Epithelial cell of proximal tubule (primary cell): ENCODE data around the gene MVB12B. TPM values are rescaled to one million over a fixed set of nuclear protein-coding genes. Genes with fewer than 3 reads are reported as not detected.

Experiments used
- DNase-seq: peaks from one replicate; pipeline ENCODE4 v3.0.0-alpha.2; 2011; ENCODE audit warnings: low read depth
- H3K4me3 ChIP-seq: 2 replicates; pipeline ENCODE4 v1.5.1; 2011; ENCODE audit warnings: low read depth, mild to moderate bottlenecking, low read length
- total RNA-seq: library from RNA; depleted of rRNA; stranded (reverse); fragments of >200 nt; gene quantifications from 2 replicates; pipeline ENCODE4 v1.2.3, GENCODE V29; 2015
- TF ChIP-seq, protein P1 (sequence below): conservative IDR thresholded peaks from 2 replicates; pipeline ENCODE4 v1.5.1; 2012; ENCODE audit warnings: low read depth, mild to moderate bottlenecking, low read length

Gene MVB12B
- total RNA-seq, 1 donor from 2014 or later = 6.1 TPM

GRCh38 chr9:126390923-126391322, 64.3 kb downstream of the MVB12B start:
- no peak for DNase-seq
- TF ChIP-seq, protein P1, sequence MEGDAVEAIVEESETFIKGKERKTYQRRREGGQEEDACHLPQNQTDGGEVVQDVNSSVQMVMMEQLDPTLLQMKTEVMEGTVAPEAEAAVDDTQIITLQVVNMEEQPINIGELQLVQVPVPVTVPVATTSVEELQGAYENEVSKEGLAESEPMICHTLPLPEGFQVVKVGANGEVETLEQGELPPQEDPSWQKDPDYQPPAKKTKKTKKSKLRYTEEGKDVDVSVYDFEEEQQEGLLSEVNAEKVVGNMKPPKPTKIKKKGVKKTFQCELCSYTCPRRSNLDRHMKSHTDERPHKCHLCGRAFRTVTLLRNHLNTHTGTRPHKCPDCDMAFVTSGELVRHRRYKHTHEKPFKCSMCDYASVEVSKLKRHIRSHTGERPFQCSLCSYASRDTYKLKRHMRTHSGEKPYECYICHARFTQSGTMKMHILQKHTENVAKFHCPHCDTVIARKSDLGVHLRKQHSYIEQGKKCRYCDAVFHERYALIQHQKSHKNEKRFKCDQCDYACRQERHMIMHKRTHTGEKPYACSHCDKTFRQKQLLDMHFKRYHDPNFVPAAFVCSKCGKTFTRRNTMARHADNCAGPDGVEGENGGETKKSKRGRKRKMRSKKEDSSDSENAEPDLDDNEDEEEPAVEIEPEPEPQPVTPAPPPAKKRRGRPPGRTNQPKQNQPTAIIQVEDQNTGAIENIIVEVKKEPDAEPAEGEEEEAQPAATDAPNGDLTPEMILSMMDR = no peak
- no peak overlapping the region for H3K4me3 ChIP-seq

DNA sequence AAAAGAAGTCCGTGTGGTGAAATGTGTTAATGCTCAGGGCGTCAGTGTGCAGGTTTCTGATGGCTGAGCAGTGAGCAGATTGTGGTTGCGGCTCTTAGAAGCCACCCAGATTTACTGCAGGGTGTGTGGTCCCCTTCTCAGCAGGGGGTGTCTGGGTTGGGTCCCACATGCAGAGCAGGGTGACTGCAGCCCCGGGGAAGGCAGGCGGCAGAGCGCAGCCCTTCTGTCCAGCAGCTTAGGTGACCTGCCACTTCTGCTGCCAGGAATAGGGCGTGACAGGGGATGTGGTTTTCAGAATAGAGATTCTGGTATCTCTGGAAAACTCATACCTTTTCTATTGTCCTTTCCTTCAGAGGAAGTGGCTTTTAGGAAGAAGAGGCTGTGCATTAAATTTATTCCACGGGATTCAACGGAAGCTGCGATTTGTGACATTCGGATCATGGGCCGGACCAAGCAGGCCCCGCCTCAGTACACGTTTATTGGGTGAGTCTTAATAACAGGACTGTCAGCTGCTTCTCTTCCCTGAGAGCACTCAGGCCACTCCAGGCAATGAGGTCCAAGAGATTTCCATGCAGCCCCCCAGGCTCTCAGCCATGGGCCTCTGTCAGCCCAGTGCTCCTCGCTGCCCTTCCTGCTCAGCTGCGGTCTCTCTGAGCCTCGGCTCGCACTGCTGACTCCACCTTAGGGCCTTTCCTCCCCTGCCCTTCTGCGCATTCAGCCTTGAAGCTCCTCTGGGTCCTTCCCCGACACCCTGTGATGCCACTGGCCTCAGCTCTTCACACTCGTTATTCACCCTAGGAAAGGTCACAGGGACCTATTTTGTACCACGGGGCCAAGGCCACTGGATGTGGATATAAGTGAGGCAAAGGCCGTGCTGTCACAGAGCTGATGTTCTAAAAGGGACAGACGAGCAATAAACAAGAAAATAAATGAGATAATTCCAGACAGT, 65.4 kb downstream of the MVB12B start:
- H3K4me3 ChIP-seq = no peak overlapping the region
- TF ChIP-seq, protein P1 = no peak
- DNase-seq = no peak

DNA sequence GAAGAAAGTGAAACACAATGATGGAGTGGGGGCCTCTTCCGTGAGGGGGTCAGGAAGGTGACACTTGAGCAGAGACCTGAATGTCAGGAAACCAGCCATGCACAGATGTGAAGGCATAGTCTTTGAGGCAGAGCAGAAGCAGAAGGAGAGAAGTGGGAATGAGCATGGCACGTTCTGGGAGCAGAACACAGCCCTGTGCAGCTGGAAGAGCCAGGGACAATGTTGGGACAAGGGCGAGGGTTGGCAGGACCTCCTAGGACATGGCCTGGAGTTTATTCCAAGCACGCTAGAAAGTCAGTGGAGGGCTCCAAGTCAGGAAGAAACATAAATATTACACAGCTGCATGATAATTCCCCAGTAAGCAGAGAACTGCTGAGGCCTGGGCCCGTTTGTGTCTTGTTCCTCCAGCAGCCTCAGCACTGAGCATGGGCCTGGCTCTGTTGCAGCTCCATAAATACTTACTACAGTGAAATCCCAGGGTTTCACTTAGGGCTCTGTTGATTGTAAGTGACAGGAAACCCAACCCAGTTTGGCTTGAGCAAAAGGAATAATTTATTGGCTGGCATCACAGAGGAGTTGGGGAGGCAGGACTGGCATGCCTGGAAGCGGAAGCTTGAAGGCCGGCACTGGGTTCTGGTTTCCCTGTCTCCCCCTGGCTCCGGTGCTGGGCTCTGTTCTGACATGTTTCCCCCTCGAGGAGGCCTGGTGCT, 66.2 kb downstream of the MVB12B start:
- DNase-seq = no peak

GRCh38 chr9:126393876-126394275, 67.2 kb downstream of the MVB12B start:
- TF ChIP-seq, protein P1 = no peak
- no peak for DNase-seq
- H3K4me3 ChIP-seq = no peak overlapping the region

More for the DNA sequence above, 66.2 kb downstream of the MVB12B start:
- TF ChIP-seq, protein P1 = no peak
- no peak overlapping the region for H3K4me3 ChIP-seq

DNA sequence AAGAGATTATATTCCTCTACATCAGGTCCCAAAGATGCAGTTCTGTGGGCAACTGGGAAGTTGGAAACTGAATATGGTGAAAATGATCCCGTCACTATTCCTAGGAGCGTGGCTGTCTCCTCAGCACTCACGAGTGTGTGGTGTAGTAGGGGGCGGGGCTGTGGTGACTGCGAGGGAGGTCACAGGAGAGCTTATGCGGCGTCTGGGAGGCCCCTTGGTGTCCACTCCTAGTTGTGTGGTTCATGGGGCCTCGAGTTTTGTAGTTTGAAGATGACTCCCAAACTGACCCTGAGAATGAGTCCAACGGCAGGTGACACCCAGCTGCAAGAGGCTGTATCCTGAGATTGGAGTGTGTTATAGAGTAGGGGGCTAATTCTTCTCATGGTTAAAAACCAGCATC, 68.2 kb downstream of the MVB12B start:
- no peak for DNase-seq
- H3K4me3 ChIP-seq = no peak overlapping the region
- TF ChIP-seq, protein P1 = no peak

GRCh38 chr9:126395439-126396212, 69.0 kb downstream of the MVB12B start:
- TF ChIP-seq, protein P1 = no peak
- DNase-seq = peak; percentile 25
- no peak overlapping the region for H3K4me3 ChIP-seq
